ENCODE data around the gene PDPN. TPM values are rescaled to one million over a fixed set of nuclear protein-coding genes. Genes with fewer than 3 reads are reported as not detected.

PDPN gene
- polyA plus RNA-seq, 1 of the 3 experiments (the other 2 are of a cell fraction), result not detected

GRCh38 chr1:13622446-13622845 is 38.8 kb downstream of the PDPN start (continued):
- TF ChIP-seq REST (IDR thresholded peaks at IDR 0.05; ENCODE audit: low read depth, low read length) (no peak), TCF12 (IDR thresholded peaks at IDR 0.05) (no peak), USF1 (IDR thresholded peaks at IDR 0.05; ENCODE audit: borderline replicate concordance, low read depth) (no peak)

GRCh38 chr1:13623021-13623637 is 39.5 kb downstream of the PDPN start:
- H3K9me2 ChIP-seq, result no peaks in the 10 kb centered on the region
- H3K4me3 ChIP-seq (ENCODE audit: low read depth in 2 of 2, low read length in 1 of 2), result no peak overlapping the region
- no peaks in the 10 kb centered on the region for H3K9me3 ChIP-seq
- CTCF ChIA-PET, result no interaction called here
- H3K27me3 ChIP-seq (ENCODE audit: insufficient read depth), result no peaks in the 10 kb centered on the region; the same call in 1 of the 2 replicates
- no peak overlapping the region for H3K27ac ChIP-seq (ENCODE audit: low read depth in 2 of 2, low read length in 1 of 2)
- no peak overlapping the region for H2AFZ ChIP-seq (ENCODE audit: low read depth)
- H4K20me1 ChIP-seq (ENCODE audit: insufficient read depth), result no peaks in the 10 kb centered on the region
- no peak for TF ChIP-seq EZH2phosphoT487 (IDR thresholded peaks at IDR 0.05; ENCODE audit: borderline replicate concordance, low read depth)
- TF ChIP-seq CTCF (IDR thresholded peaks at IDR 0.05), result no peak
- TF ChIP-seq MAX (IDR thresholded peaks at IDR 0.05; ENCODE audit: low read depth), result no peak
- no peak for TF ChIP-seq TEAD4 (IDR thresholded peaks at IDR 0.05; ENCODE audit: borderline replicate concordance, insufficient read depth)
- no peak for TF ChIP-seq RAD21 (IDR thresholded peaks at IDR 0.05; ENCODE audit: low read length)
- no peak for TF ChIP-seq SMC3 (IDR thresholded peaks at IDR 0.05; ENCODE audit: low read depth, low read length)
- no peaks in the 10 kb centered on the region for H3K36me3 ChIP-seq (replicated peaks in 1 of 2; ENCODE audit: control insufficient read depth in 1 of 2, insufficient read depth in 2 of 2, low read length in 1 of 2)
- DNase-seq, result no peak
- no peak overlapping the region for H3K4me2 ChIP-seq
- H3K79me2 ChIP-seq (ENCODE audit: insufficient read depth), result no peaks in the 10 kb centered on the region
- H3F3A ChIP-seq (replicated peaks; ENCODE audit: insufficient read depth), result no peaks in the 10 kb centered on the region
- H3K9ac ChIP-seq, result no peak overlapping the region
- POLR2A ChIA-PET, result no interaction called here
- no peaks in the 10 kb centered on the region for H3K4me1 ChIP-seq (ENCODE audit: control insufficient read depth in 1 of 2, insufficient read depth in 2 of 2, low read depth in 1 of 2, low read length in 1 of 2)
- WGBS (ENCODE audit: low lambda C conversion rate), result 23% methylated on average over 9 of the region's 9 CpGs
